ENCODE results near the gene ASTL.
"Not testable (repeated sequence)": the region's sequence is repeated elsewhere in the genome, so short reads cannot be mapped to it uniquely, and the experiment has no call there.

ASTL gene

GRCh38 chr2:96138179-96139145 is at the start of gene ASTL:
Gene ASTL (minus strand): TSS chr2:96138502. CDS start chr2:96138436, 66 bp downstream.
- DNase-seq = peak; percentile 61

DNA sequence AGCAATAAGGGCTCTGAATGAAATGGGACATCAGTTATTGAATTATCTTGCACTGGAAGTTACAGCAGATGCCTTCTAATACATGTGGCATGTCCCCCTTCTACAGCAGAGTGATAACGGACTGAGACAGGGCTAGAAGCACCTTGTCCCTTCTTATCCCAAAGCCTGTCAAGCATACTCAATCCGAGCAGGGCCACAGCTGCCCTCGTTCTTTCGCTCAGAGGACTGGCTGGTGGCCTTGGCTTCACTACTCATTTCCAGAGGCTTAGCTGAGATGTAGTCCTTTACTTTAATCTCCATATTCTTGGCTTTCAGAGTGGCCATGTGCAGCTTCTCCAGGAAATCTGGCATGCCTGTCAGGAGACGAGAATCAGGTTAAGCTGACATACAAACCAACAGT is 48.3 kb upstream of the ASTL start:
- no peak for DNase-seq

DNA sequence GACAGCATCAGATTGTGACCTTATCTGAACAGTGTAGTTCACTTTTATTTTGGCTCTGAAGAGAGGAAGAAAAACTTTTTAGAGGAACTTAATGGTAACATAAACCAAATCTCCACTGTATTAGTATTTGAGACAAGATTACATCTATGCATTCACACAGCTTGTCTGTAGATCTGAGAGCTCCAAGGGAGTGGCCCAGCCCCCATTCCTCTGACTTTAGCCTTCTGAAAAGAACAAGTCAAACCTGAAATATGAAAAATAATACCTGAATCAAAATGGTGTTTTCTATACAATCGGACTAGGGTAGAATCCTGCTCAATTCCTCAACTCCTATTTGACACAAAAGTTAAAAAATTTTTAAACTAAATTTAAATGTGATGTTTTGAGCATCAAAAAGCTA is 47.2 kb upstream of the ASTL start:
- DNase-seq = no peak

- no peak for DNase-seq
Observed at GRCh38 chr2:96184989-96185388, 46.7 kb upstream of the ASTL start.

DNA sequence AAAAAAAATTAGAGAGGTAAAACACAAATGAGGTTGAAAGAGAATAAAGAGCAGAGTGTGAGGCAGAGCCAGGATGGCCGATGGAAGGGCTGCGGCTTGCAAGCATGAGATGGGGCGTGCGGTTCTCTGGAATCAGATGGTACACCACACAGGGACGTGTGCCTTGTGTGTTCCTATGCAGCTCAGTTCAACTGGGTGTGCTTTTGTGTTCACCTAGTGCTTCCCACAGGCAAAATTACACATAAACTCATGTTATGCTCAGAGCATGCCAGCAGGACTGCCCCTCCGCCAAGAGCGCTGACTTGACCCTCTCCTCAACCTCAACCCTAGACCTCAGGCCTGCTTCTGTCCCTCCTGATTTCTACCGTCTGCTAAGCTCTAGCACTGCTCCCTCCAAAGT is 45.9 kb upstream of the ASTL start:
- no peak for DNase-seq

DNA sequence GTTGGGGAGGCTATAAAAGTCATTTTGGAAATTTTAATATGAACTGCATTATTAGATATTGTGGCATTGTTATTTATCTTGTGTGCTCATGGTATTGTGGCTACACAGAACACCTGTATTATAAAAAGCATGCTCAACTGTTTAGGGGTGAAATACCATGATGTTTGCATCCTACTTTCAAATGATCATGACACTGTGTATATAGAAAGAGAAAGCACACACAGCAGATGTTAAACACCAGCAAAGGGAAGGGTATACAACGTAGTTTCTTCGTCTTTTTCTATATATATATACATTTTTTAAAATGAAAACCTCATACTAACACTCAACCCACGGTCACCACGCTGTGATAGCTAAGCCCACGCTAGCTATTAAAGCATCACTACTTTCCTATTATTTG is 43.2 kb upstream of the ASTL start:
- DNase-seq = no peak

DNA sequence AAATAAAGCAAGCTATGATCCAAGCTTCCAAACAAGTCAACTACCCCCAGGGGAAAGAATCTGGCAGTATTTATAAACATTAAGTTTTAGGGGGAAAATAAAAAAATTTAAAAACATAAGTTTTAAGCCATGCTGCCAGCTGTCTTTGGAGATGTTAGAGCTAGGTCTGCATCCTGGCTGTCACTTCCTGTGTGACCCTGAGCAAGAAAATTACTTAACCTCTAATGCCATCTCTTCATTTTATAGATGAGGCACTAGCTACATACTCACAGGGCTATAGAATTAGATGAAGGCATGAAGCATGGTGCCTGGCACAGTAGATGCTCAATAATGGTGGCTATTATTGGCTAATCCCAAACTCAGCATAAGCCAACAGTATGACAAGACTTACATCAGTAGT is 42.2 kb upstream of the ASTL start:
- no peak for DNase-seq

- no peak for DNase-seq
Observed at GRCh38 chr2:96180002-96180401, 41.7 kb upstream of the ASTL start.

- DNase-seq = no peak
Observed at GRCh38 chr2:96176661-96177060, 38.4 kb upstream of the ASTL start.

DNA sequence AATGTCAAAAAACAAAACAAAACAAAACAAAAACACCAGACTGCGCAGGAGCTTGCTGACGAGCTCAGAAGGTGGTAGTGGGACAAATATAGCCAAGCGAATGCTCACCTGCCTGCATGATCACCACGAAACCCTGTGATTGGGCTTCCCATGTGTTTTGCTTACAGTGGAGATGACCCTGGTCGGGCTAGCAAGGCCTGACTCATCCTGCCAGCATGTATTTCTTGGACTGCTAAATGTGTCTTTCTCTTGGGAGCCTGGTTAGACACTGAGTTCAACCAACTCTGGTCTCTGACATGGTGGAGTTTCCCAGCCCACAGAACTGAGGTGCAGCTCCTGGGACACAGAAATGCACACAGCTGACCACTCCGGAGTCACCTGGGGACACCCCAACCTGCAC is 37.6 kb upstream of the ASTL start:
- DNase-seq = no peak

GRCh38 chr2:96174251-96175144 is 36.2 kb upstream of the ASTL start:
- peak; percentile 85 for DNase-seq

DNA sequence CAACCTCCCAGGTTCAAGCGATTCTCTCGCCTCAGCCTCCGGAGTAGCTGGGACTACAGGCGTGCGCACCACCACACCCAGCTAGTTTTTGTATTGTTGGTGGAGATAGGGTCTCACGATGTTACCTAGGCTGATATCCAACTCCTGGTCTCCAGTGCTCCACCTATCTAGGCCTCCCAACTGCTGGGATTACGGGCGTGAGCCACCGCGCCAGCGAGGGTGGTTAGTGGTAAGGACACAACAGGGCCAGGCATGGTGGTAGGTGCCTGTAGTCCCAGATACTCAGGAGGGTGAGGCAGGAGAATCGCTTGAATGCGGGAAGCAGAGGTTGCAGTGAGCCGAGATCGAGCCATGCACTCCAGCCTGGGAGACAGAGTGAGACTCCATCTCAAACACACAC is 33.5 kb upstream of the ASTL start:
- DNase-seq = no peak

DNA sequence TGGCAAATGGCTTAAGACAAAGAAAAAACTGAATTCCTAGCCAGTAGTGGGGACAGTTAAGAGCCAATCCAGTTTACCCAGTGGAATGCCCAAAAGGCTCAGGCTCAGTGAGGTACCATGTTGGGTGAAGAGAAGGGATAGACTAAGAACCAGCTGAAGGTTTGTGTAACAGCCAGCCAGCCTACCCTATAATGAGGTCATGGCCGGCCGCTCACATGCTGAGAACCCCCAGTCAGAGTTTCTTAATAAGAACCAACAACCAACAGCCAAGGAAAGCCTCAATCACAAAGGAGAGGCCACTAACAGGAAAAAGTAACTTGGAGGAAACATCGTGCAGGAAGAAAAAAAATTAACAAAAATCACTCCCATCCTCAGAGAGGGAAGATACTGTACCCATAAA is 32.3 kb upstream of the ASTL start:
- no peak for DNase-seq

- DNase-seq = no peak
Observed at GRCh38 chr2:96169868-96170507, 31.7 kb upstream of the ASTL start.

DNA sequence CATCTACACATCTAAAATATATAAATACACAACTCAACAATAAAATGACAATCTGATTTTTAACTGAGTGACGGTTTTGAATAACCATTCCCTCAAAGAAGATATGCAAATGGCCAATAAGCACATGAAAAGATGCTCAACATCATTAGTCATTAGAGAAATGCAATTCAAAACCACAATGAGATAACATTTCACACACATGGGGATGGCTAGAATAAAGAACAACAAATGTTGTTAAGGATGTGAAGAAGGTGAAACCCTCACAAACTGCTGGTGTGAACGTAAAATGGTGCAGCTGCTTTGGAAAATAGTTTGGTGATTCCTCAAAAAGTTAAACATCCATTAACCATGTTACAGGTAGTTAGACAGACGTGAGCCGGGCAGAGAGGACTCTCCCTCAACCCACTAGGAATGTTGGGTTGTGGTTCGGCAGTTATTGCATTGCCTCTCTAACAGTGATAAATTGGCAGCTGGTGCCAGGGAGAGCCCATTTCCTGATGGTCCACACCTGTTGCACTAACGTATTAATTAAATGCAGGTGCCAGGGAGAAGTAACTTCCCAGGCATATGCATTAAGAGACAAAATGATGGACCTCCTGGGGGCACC is 29.2 kb upstream of the ASTL start:
- DNase-seq = no peak

DNA sequence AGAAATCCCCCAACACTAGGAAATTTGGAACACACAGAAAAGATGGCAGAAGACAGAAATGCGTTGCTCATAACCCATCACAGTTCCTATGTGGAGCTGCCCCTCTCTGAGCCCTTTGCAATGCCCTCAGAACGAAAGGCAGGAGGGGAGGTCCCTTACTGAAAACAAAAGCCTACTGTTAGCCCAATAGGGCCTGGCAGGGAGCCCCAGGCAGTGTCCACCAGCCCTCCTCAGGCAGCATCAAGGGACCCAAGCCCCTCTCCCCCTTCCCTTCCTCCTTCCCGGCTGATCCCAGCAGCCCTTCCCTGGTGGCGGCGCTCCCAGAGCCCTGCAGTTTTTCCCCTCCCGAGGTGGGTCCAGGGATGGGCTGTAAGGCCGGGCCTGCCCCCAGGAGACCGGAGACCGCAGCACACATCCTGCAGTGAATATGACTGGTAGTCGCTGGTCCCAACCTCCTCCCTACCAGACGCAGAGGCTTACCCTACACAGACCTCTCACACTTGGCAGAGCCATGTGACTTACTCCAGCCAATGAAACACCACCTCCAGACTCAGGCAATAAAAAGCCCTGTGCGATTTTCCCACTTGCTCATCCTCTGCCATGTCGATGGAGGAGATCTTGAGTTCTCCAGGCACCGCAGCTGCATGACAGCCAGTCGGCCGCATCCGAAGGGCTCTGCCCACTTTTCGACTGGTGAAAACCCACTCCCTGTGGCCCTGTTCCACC is 26.3 kb upstream of the ASTL start:
- peak; percentile 46 for DNase-seq

GRCh38 chr2:96163768-96164429 is 25.6 kb upstream of the ASTL start:
- DNase-seq = peak; percentile 83

DNA sequence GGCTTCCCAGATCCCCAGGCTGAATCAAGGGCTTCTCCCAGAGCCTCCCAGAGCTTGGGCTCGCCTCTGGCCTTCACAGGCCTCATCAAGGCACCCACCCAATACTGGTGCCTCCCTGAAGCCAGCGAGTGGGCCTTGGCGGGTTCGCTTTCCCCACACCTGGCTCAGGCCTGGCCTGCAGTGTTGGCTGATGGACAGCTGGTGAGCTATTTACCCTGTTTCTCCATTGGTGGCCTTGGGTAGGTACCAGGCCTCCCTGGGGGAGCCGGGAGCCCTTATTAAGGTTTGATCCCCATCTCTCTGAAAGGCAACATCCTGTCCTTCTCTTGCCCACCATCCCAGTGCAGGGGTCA is 25.1 kb upstream of the ASTL start:
- DNase-seq = no peak

- no peak for DNase-seq
Observed at GRCh38 chr2:96161898-96162297, 23.6 kb upstream of the ASTL start.

GRCh38 chr2:96160366-96160765 is 22.1 kb upstream of the ASTL start:
- not testable (repeated sequence) for DNase-seq

- peak; percentile 54 for DNase-seq
Observed at GRCh38 chr2:96159084-96159830, 21.0 kb upstream of the ASTL start.
